NCI-H1105 (cell line): Measurements from ENCODE around the gene RTP3.

Experiments
- DNase-seq: peaks from one replicate; lab custom pipeline; 2025; lab: John Stamatoyannopoulos, UW

The RTP3 gene

GRCh38 chr3:46469680-46470357, 28.0 kb upstream of the RTP3 start:
- no peak for DNase-seq

DNA sequence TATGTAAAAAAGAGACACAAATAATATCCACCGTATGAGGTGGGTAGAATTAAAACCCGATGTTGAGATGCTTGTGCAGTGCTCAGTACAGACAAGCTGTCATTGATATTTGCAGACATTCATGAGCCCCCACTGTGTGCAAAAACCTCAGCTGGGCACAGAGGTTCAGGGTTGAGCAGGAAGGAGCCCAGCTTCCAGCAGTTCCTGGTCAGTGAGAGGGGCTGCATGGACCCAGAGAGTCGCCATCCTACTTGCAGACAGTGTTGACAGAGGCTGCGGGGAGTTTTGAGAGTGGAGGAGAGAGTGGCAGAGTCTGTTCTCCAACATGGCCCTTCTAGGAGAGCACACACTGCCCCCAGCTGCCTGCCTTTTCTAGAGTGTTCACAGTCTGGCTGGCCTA, 26.9 kb upstream of the RTP3 start:
- no peak for DNase-seq

DNA sequence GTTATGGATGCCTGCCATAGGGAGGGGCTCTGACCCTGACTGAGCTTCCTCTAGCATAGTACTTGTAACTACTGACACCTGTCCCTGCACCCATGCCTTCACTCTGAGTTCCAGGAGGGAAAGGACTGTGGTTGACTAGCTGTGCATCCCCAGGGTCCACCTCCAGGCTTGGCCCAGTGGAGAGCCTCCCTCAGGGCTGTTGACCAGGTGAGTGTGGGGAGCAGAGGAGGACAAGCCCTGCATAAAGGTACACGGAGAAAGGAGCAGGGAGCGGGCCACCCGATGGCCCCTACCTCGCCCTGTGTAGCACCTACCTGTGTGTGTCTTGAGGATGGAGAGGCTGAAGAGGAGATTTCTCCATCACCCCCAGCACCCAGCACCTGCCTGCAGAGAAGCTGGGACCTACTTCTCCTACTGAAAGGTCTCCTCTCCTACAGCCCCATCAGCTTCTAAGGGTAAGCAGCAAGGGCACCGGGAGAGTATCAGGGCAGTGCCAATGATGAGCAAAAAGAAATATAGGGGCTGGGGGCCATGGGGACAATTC, 26.3 kb upstream of the RTP3 start:
- DNase-seq = no peak

GRCh38 chr3:46472736-46473135, 25.0 kb upstream of the RTP3 start:
- DNase-seq = no peak

DNA sequence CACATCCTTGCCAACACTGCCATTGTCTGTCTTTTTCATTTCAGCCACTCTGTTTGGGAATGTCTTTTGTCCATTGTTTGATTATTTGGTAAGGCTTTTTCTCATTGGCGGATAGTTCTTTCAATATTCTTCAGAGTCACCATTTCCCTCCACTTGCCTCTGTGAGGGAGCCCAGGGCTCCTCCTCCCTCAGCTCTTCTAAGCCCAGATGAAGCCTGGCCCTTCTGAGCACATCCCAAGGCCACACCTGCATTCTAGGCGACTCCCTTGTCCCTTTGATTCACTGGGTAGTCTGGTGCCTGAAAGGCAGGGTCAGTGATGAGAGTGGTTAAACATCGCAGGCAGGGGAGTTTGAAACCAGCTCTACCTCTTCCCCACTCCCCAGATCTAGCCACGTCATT, 20.6 kb upstream of the RTP3 start:
- DNase-seq = no peak

- DNase-seq = no peak
Measured at GRCh38 chr3:46477756-46478155, 20.0 kb upstream of the RTP3 start.

DNA sequence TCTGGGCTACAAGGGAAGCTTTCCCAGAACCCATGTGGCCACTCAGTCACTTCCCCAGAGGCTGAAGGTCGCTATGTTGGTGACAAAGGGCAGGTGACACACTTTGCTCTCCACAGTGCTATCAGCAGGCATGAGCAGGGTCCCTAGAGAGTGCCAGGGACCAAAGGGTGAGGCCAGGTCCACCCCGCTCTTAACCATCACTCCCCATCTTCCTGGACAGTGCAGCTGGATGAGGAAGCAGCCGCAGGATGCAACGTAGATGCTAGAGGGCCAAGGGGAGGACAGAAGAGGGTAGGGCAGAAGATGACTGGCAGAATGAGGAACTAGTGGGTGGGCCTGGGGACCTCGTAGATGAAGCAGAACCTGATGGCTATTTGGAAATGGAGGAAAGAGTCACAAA, 19.4 kb upstream of the RTP3 start:
- DNase-seq = no peak

DNA sequence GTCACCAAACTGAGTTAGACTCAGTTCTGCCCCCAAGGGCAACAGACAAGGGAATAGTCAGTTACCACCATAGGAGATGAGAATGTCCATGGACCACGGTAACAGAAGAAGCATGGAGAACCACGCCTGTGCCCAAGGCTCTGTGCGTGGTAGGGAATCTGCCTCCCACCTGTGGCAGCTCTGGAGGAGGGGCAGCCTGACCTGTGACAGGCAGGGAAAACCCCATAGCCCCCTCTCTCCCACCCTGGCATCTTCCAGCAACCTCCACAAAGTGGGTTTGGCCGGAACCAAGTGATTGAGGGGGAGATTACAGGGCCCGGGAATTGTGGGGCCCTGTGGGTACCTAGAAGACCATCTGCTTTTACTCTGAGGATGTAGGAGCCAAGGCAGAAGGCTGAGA, 18.8 kb upstream of the RTP3 start:
- DNase-seq = no peak

GRCh38 chr3:46479696-46480095, 18.1 kb upstream of the RTP3 start:
- DNase-seq = no peak

DNA sequence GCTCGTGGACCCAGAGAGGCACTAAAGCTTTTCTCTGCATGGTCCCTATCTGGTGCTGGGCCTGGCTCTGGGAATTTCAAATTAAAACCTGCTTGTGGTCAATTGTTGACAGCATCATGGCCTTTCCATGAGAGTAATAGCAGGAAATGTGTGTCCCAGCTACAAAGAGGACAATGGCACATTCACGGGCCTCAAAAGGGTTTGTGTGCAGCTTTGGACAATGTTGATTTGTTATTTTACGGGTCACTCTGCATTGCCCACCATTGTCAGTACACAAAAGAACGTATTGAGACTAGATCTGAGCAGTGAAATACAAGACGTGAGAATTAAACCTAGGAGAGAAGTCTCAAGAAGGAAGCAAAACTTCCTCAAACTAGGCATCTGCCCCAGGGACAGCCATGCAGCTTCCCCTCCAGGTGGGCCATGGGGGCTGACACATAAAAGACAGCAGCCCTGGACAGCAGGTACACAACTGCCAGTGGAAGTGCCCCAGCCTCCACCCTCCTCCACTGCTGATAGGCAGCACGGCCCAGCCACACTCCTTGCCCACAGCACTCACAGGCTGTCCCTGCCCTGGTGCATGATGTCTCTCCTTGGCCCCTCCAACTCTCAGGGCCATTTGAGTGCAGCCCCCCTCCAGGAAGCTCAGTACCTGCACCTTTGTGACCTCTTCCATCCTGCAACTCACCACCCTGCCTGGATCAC, 17.1 kb upstream of the RTP3 start:
- DNase-seq = no peak

DNA sequence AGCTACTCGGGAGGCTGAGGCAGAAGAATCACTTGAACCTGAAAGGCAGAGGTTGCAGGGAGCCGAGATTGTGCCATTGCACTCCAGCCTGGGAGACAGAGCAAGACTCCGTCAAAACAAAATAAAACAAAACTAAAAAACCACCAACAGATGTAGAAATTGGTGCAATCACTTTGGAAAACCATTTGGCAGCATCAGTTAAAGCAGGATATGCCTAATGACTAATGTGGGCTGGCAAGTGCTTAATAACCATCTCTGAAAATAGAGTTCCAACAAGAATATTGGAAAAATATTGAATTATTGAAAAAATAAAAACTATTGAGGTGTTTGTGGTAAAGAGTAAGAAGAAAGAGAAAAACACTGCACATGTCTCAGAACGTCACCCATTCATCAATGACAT, 16.1 kb upstream of the RTP3 start:
- no peak for DNase-seq

- DNase-seq = no peak
Measured at GRCh38 chr3:46482632-46483350, 15.0 kb upstream of the RTP3 start.

GRCh38 chr3:46483825-46484224, 14.0 kb upstream of the RTP3 start:
- DNase-seq = no peak

DNA sequence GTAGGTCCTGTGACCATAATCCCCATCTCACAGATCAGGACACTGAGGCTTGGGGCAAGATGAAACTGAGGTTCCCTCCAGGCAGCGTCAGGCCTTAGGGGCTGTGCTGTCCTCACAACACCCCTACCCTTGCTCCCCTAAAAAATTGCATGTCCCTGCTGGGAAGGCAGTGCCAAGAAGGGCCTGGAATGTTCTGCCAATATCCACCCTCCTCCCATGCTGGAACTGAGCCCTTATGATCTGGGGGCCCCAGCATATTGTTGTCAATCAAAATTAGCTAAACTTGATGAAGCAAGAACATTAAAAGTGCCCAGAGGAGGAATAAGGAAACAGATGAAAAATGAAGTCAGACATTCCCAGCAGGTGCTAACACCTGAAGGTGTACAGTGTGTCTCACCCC, 13.4 kb upstream of the RTP3 start:
- DNase-seq = no peak

DNA sequence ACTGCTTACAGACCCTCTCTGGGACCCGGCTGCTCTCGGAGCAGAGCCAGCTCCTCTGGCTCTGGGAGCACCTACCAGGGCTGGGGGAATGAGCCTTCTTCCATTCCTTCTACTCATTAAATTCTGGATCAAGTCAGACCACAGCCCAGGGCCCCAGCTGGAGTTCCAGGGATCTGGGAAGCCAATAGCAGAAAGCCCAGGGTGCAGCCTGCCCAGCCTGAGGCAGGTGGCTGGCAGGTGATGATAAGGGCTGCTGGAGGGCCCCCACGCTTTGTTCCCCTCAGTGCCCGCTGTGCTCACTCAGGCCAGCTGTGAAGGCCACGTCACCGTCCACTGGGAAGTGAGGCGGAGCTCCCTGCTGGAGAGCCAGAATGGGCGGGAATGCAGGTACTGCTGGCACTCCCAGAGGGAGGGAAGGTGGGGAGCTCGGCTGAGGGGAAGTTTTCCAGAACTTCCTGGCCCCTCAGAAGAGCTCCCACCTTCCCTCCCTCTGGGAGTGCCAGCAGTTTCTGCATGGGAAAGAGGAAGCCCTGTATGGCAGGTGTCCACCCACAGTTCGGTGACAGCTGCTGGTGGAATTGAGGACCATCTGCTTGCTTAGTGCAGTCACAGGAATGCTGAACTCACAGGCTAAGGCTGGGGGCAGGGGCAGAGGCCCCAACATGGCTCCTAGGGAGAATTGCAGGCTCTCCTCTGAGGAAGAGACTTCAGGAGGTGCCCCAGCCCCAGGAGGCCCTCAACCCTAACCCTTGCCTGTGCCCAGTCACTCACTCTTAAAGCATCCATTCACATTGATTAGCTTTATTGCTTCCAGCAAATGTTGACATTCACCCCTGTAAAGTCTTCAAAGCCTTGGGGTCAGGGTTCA, 12.6 kb upstream of the RTP3 start:
- DNase-seq = no peak

DNA sequence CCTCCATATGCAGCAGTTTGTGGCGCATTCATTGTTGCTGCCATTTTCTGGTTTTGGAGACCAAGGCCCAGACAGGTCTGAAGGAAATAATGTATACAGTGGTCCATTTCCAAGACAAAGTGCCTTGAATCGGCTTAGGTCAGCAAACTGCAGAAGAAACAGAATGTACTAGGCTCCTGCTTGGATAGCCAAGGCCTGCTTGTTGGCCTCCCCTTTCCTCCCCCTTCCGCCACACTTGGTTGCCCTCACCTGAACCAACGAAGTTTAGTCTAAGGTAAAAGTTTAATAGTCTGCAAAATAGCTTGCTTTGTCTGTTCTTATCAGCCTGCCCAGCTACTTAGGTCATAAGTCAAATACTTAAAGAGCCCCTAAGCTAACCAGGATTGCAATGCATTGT, 12.0 kb upstream of the RTP3 start:
- no peak for DNase-seq

- DNase-seq = no peak
Measured at GRCh38 chr3:46488735-46489361, 8.9 kb upstream of the RTP3 start.

DNA sequence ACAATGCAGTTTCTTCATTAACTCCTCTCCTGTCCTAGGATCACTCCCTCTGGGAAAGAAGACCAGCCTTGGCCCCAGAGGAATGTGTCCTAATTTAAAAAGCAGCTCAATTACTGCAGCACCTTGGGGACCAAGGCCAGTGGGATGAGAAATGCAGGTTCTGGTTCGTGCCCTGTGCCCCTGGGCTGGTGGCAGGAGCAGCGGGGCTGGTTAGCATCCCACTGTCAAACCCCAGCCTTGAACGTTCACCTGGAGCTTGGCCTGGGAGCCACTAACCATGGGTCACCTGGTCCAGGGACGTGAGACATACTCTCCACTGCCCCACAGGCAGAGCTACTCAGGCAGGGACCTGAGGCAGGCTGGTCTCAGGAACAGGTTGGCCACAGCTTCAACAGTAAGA, 8.4 kb upstream of the RTP3 start:
- no peak for DNase-seq

- DNase-seq = no peak
Measured at GRCh38 chr3:46489875-46490274, 7.9 kb upstream of the RTP3 start.

- DNase-seq = no peak
Measured at GRCh38 chr3:46490338-46491084, 7.3 kb upstream of the RTP3 start.
